CD4-positive, alpha-beta T cell treated with Interferon gamma for 1 hour (primary cell): ENCODE data around the gene IFI30.

Source experiments
- DNase-seq: peaks from one replicate; pipeline ENCODE4 v3.0.0-alpha.2; 2020

Gene IFI30

DNA sequence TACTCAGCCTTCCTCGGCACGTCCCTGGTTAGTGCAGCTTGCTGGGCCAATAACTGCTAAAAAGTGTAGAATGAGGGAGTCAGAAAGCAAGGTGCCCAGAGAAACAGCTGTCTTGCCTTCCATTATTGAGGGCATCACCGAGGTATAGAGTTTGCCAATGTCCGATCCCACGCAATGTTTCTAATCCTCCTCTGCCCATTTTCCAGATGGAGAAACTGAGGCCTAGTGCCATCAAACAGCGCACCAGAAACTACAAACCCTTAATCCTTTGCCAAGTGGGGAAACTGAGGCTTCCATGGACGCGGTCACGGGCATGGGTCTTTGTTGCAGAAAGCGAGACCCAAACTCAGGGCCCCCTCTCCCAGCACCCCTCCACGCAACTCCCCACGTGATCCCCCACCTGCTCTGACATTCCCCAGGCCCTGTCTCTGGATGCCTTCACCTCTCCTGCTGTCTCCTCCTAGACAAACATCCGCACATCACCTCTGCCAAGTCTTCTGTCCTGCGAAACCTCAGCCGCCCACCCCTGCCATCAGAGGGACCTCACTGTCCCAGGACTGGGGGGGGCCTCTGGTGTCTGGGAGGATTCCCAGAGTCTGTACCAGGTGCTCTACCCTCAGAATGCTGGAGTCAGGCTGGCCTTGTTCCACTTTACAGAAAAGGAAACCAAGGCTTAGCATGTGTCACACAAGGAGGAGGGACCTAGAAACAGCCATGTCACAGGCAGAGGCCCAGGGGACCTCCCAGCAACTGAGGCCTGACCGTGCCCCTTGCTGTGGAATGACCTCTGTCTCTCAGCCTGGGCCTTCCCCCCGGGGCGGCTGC lies 53.6 kb downstream of the IFI30 start:
- DNase-seq, result no peak
